ENCODE data around the gene HYAL1.

Gene HYAL1

DNA sequence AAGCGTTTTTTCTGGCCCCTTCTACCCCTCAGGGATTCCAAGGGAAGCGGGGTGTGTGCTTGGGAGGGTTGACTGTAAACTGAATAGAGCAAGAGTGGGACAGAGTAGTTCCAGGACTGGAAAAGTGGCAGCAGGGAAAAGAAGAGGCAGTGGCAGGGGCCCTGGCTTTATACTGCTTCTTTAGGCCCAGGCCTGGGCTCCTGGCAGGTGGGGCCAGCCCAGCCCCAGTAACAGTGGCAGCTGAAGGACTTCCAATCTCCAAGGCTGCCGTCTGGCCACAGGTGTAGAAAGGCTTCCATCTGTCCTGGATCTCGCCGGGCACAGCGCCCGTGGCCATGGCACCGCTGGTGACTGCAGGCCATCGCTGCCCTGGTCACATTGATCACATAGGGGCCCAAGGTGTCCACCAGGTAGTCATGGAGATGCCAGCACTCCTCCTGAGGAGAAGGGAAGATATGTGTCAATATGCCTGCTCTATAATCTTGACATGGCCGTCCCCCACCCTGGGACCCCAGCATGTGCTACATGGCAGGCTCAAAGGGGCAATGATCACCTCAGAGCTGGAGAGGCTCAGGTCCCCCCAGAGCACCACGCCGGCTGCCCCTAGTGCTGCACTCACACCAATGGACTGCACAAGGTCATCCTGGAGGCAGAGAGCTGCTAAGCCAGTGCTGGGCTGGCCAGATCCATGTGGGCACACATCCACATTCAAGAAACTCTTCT, 10.1 kb downstream of the HYAL1 start:
- TF ChIP-seq CTCF (IDR thresholded peaks at IDR 0.05), result no peak

- TF ChIP-seq CTCF (IDR thresholded peaks at IDR 0.05), result no peak
Measured at GRCh38 chr3:50292159-50293078, 11.0 kb downstream of the HYAL1 start, which contains the start of gene IFRD2. Gene IFRD2 (minus strand): TSS chr3:50292429. CDS start chr3:50292274, 155 bp downstream.

DNA sequence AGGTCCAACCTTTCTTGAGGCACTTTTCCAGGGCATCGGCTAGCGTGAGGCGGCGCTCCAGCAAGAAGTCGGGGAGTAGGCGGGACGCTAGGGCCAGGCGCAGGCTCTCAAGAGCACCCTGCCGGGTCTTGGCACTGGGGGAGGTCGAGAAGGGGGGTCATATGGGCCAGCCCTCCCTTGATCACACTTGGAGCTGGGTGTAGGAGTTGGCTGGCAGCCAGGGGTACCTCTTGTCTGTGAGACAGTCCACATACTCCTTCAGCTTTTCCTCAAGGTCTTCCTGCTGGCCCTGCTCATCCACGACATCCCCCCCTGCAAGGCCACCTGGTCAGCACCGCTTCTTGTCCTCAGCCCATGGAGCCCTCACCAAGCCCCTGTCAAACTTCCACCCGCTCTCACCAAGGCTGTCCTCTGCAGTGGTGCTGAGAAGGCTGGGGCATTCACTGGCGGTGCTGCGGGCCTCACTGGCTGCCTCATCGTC, 13.2 kb downstream of the HYAL1 start:
- TF ChIP-seq CTCF (IDR thresholded peaks at IDR 0.05), result no peak

DNA sequence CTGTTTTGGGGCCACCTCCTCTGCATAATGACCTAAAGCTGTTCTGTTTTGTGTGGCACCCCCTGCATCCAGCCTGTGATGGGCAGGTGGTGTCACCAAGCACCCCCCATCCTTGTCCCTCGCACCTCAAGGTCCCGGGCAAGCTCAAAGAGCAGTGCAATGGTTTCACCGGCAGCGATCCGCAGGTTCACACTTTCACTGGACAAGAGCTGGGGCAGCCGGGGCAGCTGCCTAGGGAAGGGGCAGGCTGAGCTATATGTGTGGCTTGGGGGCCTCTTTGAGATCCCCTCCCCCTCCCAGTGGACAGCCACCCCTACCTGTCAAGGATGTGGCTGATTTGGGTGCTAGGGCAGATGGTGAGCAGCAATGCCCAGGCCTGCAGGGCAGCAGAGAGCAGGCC, 14.2 kb downstream of the HYAL1 start:
- TF ChIP-seq CTCF (IDR thresholded peaks at IDR 0.05), result no peak

- TF ChIP-seq CTCF (IDR thresholded peaks at IDR 0.05), result no peak
Measured at GRCh38 chr3:50288387-50289007, 14.9 kb downstream of the HYAL1 start.

GRCh38 chr3:50287262-50287661, 16.1 kb downstream of the HYAL1 start:
- TF ChIP-seq CTCF (IDR thresholded peaks at IDR 0.05), result no peak

Measured in LNCAP (cell line).